Measurements from ENCODE around the gene SPATA3.

The SPATA3 gene

DNA sequence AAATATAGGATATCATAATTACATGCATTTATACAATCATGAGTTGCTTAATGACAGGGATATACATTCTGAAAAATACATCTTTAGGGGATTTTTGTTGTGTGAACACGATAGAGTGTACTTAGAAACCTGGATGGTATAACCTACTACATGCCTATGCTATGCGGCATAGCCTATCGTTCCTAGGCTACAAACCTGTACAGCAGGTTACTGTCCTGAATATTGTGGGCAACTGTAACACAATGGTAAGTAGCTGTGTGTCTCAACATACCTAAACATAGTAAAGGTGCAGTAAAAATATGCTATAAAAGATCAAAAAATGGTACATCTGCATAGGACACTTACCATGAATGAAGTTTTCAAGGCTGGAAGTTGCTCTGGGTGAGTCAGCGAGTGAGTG lies 47.9 kb downstream of the SPATA3 start:
- H3K4me3 ChIP-seq (ENCODE audit: low read depth, low read length) = no peak overlapping the region
- no peak for DNase-seq (ENCODE audit: low read depth, low spot score)
- ChIA-PET CTCF (interaction anchor here (4.4 kb wide), 1 partner anchor 11 kb away, joined by 50 read pairs; the partner anchor contains the start of gene PSMD1), POLR2A (no interaction called here)
- TF ChIP-seq CTCF (IDR thresholded peaks at IDR 0.05; ENCODE audit: insufficient read depth, low read length, missing control alignments) = no peak

GRCh38 chr2:231046916-231047273 lies 51.0 kb downstream of the SPATA3 start:
- no peak for TF ChIP-seq CTCF (IDR thresholded peaks at IDR 0.05; ENCODE audit: insufficient read depth, low read length, missing control alignments)
- no peak for DNase-seq (ENCODE audit: low read depth, low spot score)
- no peak overlapping the region for H3K4me3 ChIP-seq (ENCODE audit: low read depth, low read length)
- ChIA-PET POLR2A (no interaction called here), CTCF (interaction anchor here (0.9 to 1.9 kb wide), 2 partner anchors 9 to 223 kb away, joined by 3 to 8 read pairs; partner anchors contain the start of gene PSMD1)

DNA sequence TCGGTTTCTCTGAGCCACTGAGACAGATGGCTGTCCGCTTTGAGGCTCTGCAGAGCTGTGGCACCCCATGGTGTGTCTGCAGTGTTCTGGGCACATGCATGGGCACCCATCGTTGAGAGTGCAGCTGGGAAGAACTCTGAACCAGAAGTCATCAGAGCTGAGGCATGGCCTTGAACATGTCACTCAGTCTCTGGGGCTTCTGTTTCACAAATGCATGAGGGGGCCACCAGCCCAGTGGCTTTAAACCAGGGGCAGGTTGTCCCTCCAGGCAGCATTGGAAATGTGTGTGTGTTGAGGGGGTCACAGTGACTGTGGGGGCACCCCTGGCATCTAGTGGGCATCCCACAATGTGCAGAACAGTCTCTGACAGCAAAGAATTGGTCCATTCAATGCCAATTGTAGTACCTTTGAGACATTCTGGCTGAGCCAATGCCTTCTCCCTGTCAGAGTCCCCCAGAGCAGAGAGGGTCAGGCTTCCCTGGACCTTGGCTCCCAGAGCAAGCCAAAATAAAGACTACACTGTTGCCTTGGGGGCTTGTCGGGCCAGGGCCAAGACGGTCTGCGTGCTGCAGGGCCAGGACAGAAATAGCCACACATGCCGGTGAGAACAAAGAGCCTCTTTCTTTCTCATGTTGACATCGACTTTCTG lies 51.5 kb downstream of the SPATA3 start:
- TF ChIP-seq CTCF (IDR thresholded peaks at IDR 0.05; ENCODE audit: insufficient read depth, low read length, missing control alignments) = no peak
- ChIA-PET POLR2A (no interaction called here), CTCF (interaction anchor here (0.9 to 1.9 kb wide), 4 partner anchors 9 to 223 kb away, joined by 3 to 8 read pairs (median 4); partner anchors contain the start of gene PSMD1)
- H3K4me3 ChIP-seq (ENCODE audit: low read depth, low read length) = no peak overlapping the region
- no peak for DNase-seq (ENCODE audit: low read depth, low spot score)

GRCh38 chr2:231047923-231048915 lies 52.3 kb downstream of the SPATA3 start:
- no peak for DNase-seq (ENCODE audit: low read depth, low spot score)
- H3K4me3 ChIP-seq (ENCODE audit: low read depth, low read length) = no peak overlapping the region
- ChIA-PET POLR2A (no interaction called here), CTCF (interaction anchor here (1.0 to 1.9 kb wide), 4 partner anchors 8 to 224 kb away, joined by 3 to 8 read pairs (median 4); partner anchors contain the start of gene PSMD1)
- no peak for TF ChIP-seq CTCF (IDR thresholded peaks at IDR 0.05; ENCODE audit: insufficient read depth, low read length, missing control alignments)

DNA sequence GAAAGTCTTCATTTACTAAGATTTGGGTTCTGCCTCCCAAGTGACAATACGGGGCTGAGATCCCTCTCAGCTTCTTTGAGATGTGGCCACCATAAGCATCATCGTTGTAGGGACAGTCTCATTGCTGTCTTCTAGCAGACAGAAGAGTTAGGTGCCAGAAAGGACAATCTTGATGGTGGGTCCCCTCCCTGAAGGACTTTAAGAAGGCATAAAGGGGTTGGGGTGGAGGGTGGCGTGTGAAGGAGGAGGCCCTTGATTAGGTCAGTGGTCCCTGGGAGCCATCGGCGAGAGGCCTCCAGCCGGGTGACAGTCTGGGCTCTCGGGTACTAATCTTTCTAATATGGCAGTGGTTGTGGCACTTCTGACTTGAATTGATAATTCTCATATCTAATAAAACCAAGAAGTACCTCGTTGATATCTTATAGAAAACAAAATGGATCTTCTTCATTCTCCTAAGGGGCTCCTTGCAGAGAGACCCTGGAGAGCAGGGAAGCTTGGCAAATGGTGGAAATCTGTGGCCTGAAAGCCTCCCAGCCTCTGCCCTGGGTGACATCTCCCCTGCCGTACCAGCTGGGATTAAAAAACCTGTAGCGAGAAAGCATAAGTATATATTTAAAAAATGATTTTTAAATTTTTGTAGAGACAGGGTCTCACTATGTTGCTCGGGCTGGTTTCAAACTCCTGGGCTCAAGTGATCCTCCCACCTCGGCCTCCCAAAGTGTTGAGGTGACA lies 53.5 kb downstream of the SPATA3 start:
- no peak for DNase-seq (ENCODE audit: low read depth, low spot score)
- ChIA-PET POLR2A (no interaction called here), CTCF (interaction anchor here (1.1 to 7.0 kb wide), 3 partner anchors 14 to 226 kb away, joined by 3 to 77 read pairs (median 4); no protein-coding TSS in a partner anchor)
- H3K4me3 ChIP-seq (ENCODE audit: low read depth, low read length) = no peak overlapping the region
- TF ChIP-seq CTCF (IDR thresholded peaks at IDR 0.05; ENCODE audit: insufficient read depth, low read length, missing control alignments) = no peak
